DMS114 treated with DMSO at 0.1 percent for 48 hours (cell line): ENCODE results near the gene LAPTM4A.

Experiments used
- DNase-seq: peaks from one replicate; lab custom pipeline; 2025; ENCODE audit not compliant: unreplicated experiment; lab: John Stamatoyannopoulos, UW

LAPTM4A gene

DNA sequence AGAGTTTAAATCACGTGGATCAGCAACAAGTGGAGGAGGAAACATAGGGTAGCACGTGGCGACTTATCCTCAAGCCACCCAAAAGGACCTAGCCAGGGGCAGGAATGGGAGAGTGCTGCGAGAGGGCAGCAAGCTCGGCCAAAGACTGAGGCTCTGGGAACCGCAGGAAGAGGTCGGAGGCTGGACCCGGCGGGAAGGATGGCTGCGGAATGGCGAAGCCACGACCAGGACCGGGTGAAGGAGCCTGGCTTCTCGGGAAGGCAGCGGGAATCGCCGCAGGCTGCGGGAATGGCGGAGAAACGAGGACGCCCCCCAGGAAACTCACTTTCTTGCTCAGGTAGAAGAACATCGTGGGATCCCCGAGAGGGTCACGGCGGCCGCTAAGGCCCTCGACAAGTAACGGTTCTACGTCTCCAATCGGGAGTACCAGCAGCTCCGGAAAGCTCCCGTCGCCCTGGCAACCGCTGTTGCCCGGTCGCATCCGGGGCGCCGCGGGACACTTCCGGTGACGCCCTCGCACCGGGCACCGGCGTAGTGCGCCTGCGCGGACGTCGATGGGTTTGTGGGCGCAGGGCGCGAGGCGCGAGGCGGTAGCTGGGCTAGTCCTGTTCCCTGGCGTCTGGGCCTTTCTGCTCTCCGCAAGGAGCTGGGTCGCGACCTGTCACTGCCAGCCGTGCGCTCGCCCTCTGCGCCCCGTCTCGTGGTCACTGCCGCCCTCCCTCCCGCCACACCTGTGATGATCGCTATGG lies 61.6 kb downstream of the LAPTM4A start, which contains the start of gene WDR35:
WDR35 (minus strand) TSS at position 439 of the 749 bp plus-strand sequence; CDS start at position 349, 90 bp downstream.
- DNase-seq, result peak; percentile 80

DNA sequence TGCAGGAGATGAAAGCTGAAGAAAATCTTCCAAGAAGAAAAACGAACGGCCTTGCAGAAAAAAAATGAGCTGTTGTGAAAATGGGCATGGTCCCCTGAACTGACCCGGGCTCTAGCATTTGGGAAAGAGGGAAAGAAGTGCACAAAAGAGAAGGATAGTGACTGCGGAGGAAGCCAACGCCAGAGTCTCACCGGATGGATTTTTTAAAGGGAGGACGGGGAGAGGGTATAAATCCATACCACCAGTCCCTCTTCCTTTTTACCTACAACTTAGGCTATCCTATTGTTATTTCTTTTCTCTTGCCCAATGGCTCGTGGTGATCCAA lies 62.1 kb downstream of the LAPTM4A start:
- no peak for DNase-seq

DNA sequence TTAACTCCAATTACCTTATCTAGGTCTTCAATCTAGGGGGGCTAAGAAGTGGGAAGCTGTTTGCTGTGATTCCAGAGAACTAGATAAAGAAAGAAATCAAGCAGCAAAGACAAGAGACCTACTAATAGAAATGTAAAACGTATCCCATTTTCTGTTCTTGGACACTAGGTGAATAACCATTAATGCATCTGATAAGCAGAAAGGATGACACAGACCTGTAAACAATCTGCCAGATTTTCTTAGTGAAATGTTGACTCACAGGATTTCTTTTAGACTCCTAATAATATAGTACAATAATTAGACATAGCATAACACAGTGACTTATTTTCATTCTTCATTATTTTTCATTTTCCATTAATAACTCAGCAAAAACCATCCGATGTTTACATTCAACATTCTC lies 62.8 kb downstream of the LAPTM4A start:
- no peak for DNase-seq

DNA sequence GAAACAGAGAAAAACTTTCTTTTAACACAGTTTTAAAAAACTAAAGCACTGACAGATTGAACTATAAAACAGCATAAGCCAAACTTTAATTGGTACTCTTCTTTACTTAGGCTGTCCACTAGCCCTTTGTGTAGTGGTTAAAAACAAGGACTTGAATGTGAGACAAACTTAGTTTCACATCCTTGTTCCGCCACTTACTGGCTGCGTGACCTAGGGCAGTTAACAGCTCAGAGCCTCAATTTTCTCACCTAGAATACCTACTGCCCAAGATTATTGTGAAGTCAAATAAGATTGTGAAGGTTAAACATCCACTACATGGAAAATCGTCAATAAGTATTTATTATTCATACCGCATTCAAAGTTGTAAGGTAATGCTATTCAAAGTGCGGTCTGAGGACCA lies 63.5 kb downstream of the LAPTM4A start:
- no peak for DNase-seq
